GM23338 (cell line): ENCODE measurements around the gene MMP17. TPM values are rescaled to one million over a fixed set of nuclear protein-coding genes. Genes with fewer than 3 reads are reported as not detected.

Experiments used
- ATAC-seq: fragments of 200-7000 bp; cut with Tn5 transposase; 3 replicates; pipeline ENCODE4 v1.9.1; 2020
- DNase-seq: peaks from one replicate; pipeline ENCODE4 v3.0.0-alpha.2; 2015; ENCODE audit warnings: low spot score
- H2AFZ ChIP-seq: fragments of 200-600 bp; sonication (generic); 2 replicates; pipeline ENCODE4 v1.8.0; 2016; ENCODE audit warnings: antibody characterized with exemption, mild to moderate bottlenecking, moderate library complexity
- H3F3A ChIP-seq: fragments of 200-600 bp; sonication (generic); replicated peaks from 2 replicates; pipeline ENCODE4 v1.8.0; 2017; ENCODE audit warnings: antibody characterized with exemption, mixed run types, low read depth
- H3K27ac ChIP-seq: fragments of 200-600 bp; sonication (generic); 2 replicates; pipeline ENCODE4 v1.6.1; 2016; ENCODE audit warnings: low read depth
- H3K27me3 ChIP-seq: fragments of 200-600 bp; sonication (generic); 2 replicates; pipeline ENCODE4 v1.8.0; 2016; ENCODE audit warnings: mild to moderate bottlenecking, mixed run types, moderate library complexity; ENCODE audit not compliant: insufficient read depth
- H3K36me3 ChIP-seq: fragments of 200-600 bp; sonication (generic); 2 replicates; pipeline ENCODE4 v1.8.0; 2016; ENCODE audit warnings: mild to moderate bottlenecking; ENCODE audit not compliant: insufficient read depth
- H3K4me1 ChIP-seq: fragments of 200-600 bp; sonication (generic); 2 replicates; pipeline ENCODE4 v1.8.0; 2016; ENCODE audit warnings: mild to moderate bottlenecking, moderate library complexity; ENCODE audit not compliant: insufficient read depth
- H3K4me2 ChIP-seq: fragments of 200-600 bp; sonication (generic); 2 replicates; pipeline ENCODE4 v1.7.1; 2017; ENCODE audit warnings: mixed run types
- H3K4me3 ChIP-seq: fragments of 200-600 bp; sonication (generic); 2 replicates; pipeline ENCODE4 v1.6.1; 2016; ENCODE audit warnings: mixed run types
- H3K79me2 ChIP-seq: fragments of 200-600 bp; sonication (generic); replicated peaks from 2 replicates; pipeline ENCODE4 v1.8.0; 2017; ENCODE audit warnings: mild to moderate bottlenecking; ENCODE audit not compliant: insufficient read depth
- H3K9me2 ChIP-seq: fragments of 200-600 bp; sonication (generic); 2 replicates; pipeline ENCODE4 v1.8.0; 2017; ENCODE audit not compliant: insufficient read depth
- H4K20me1 ChIP-seq: fragments of 200-600 bp; sonication (generic); replicated peaks from 2 replicates; pipeline ENCODE4 v1.8.0; 2017; ENCODE audit warnings: mild to moderate bottlenecking; ENCODE audit not compliant: insufficient read depth
- H3K27ac Mint-ChIP-seq: 2 replicates; pipeline ENCODE4 v1.8.0; 2020; ENCODE audit warnings: inconsistent platforms, mild to moderate bottlenecking, moderate library complexity, mixed read lengths
- H3K27me3 Mint-ChIP-seq: 3 replicates; pipeline ENCODE4 v1.8.0; 2022; ENCODE audit warnings: low read depth, mild to moderate bottlenecking, moderate library complexity, mixed read lengths, inconsistent platforms; ENCODE audit not compliant: insufficient read depth, poor library complexity
- H3K36me3 Mint-ChIP-seq: 3 replicates; pipeline ENCODE4 v1.8.0; 2021; ENCODE audit warnings: low read depth, mild to moderate bottlenecking, inconsistent platforms, moderate library complexity, mixed read lengths
- H3K4me1 Mint-ChIP-seq: 3 replicates; pipeline ENCODE4 v1.8.0; 2020; ENCODE audit warnings: mild to moderate bottlenecking, inconsistent platforms, mixed read lengths
- H3K4me3 Mint-ChIP-seq: 3 replicates; pipeline ENCODE4 v1.8.0; 2021; ENCODE audit warnings: moderate library complexity, mild to moderate bottlenecking, inconsistent platforms, mixed read lengths
- H3K9me3 Mint-ChIP-seq: 3 replicates; pipeline ENCODE4 v1.8.0; 2020; ENCODE audit warnings: moderate library complexity, mild to moderate bottlenecking, inconsistent platforms, mixed read lengths
- CTCF ChIP-seq, 2 experiments: fragments of 200-600 bp in 1 of 2; sonication (generic) in 1 of 2; conservative IDR thresholded peaks; 2 replicates each; pipeline versions ENCODE4 v1.5.1 to v1.6.1; 2016 to 2017; ENCODE audit warnings: antibody characterized with exemption in 2 of 2, low read depth in 2 of 2, mild to moderate bottlenecking in 2 of 2, moderate library complexity in 1 of 2
- EZH2 ChIP-seq: fragments of 200-600 bp; sonication (generic); IDR thresholded peaks from one replicate; pipeline ENCODE4 v1.8.0; 2017; ENCODE audit warnings: antibody characterized with exemption, mild to moderate bottlenecking, low read depth; ENCODE audit not compliant: unreplicated experiment
- STAT1 ChIP-seq: IDR thresholded peaks from one replicate; pipeline ENCODE4 v1.6.1; 2016; ENCODE audit warnings: antibody characterized with exemption; ENCODE audit not compliant: unreplicated experiment
- ZNF331 ChIP-seq: fragments of 250-450 bp; sonication (Bioruptor Pico); IDR thresholded peaks from 2 replicates; pipeline ENCODE4 v1.5.0; 2020; ENCODE audit warnings: low read depth, mild to moderate bottlenecking, moderate library complexity
- polyA plus RNA-seq: library from polyadenylated mRNA; unstranded; fragments of >200 nt; fragmentation: Nextera tagmentation; extraction: Ambion mirVana; gene quantifications from 2 replicates; pipeline ENCODE4 v1.2.1, GENCODE V29; 2016
- total RNA-seq: library from RNA; depleted of rRNA; stranded (reverse); fragments of >200 nt; shearing (Covaris generic); gene quantifications from 2 replicates; pipeline ENCODE4 v1.2.3, GENCODE V29; 2014
- TF ChIP-seq, protein P1 (sequence below): IDR thresholded peaks from one replicate; pipeline ENCODE4 v1.6.1; 2018; ENCODE audit warnings: antibody characterized with exemption; ENCODE audit not compliant: unreplicated experiment
- TF ChIP-seq, protein P2 (sequence below): IDR thresholded peaks from 2 replicates; pipeline ENCODE4 v1.6.1; 2016; ENCODE audit warnings: antibody characterized with exemption

Gene MMP17
- total and polyA plus RNA-seq, 2 experiments from 2014 or later, result 10.4 to 48.5 TPM

DNA sequence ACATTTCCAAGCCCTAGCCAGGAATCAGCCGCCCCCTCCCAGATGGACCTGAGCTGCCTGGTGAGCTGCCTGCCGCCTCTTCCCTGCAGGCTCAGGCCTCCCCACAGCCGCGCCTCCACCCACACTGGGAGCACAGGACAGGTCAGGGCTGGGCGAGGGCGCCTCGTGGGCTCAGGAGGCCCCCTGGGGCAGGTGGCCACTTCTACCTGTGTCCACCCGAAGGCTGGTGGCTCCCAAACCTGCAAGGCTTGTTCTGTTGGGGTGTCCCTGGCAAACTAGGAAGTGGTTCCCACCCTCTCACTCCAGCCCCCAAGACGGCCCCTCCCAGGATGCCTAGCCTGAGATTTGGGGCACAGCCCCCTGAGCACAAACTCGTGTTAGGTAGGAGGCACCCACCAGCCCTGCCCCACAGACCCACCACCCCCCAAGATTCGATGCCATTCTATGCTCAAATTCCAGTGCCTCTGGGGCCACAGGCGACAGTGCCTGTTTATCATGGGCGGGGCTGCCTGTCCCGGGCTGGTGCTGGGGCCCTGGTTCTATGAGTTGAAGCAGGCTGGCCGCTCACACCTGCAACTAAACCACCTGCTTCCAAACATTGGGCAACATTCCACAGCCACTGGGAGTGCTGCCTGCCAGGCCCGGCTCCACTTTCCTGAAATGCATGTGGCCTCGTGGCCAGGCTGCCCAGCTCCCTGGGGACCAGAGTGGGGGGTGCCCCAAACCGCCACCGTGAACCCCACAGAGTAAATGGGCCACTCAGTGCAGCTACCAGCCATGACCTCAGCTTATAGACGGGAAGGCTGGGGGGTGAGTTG, 6.8 kb downstream of the MMP17 start (continued):
- TF ChIP-seq CTCF (conservative IDR thresholded peaks at IDR 0.05; ENCODE audit: low read depth in 2 of 2), result no peak
- no peak for TF ChIP-seq ZNF331 (CRISPR knock-in tag)
- TF ChIP-seq STAT1, result no peak
- TF ChIP-seq, protein P1, sequence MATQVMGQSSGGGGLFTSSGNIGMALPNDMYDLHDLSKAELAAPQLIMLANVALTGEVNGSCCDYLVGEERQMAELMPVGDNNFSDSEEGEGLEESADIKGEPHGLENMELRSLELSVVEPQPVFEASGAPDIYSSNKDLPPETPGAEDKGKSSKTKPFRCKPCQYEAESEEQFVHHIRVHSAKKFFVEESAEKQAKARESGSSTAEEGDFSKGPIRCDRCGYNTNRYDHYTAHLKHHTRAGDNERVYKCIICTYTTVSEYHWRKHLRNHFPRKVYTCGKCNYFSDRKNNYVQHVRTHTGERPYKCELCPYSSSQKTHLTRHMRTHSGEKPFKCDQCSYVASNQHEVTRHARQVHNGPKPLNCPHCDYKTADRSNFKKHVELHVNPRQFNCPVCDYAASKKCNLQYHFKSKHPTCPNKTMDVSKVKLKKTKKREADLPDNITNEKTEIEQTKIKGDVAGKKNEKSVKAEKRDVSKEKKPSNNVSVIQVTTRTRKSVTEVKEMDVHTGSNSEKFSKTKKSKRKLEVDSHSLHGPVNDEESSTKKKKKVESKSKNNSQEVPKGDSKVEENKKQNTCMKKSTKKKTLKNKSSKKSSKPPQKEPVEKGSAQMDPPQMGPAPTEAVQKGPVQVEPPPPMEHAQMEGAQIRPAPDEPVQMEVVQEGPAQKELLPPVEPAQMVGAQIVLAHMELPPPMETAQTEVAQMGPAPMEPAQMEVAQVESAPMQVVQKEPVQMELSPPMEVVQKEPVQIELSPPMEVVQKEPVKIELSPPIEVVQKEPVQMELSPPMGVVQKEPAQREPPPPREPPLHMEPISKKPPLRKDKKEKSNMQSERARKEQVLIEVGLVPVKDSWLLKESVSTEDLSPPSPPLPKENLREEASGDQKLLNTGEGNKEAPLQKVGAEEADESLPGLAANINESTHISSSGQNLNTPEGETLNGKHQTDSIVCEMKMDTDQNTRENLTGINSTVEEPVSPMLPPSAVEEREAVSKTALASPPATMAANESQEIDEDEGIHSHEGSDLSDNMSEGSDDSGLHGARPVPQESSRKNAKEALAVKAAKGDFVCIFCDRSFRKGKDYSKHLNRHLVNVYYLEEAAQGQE, result no peak
- TF ChIP-seq, protein P2, sequence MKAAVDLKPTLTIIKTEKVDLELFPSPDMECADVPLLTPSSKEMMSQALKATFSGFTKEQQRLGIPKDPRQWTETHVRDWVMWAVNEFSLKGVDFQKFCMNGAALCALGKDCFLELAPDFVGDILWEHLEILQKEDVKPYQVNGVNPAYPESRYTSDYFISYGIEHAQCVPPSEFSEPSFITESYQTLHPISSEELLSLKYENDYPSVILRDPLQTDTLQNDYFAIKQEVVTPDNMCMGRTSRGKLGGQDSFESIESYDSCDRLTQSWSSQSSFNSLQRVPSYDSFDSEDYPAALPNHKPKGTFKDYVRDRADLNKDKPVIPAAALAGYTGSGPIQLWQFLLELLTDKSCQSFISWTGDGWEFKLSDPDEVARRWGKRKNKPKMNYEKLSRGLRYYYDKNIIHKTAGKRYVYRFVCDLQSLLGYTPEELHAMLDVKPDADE, result no peak

DNA sequence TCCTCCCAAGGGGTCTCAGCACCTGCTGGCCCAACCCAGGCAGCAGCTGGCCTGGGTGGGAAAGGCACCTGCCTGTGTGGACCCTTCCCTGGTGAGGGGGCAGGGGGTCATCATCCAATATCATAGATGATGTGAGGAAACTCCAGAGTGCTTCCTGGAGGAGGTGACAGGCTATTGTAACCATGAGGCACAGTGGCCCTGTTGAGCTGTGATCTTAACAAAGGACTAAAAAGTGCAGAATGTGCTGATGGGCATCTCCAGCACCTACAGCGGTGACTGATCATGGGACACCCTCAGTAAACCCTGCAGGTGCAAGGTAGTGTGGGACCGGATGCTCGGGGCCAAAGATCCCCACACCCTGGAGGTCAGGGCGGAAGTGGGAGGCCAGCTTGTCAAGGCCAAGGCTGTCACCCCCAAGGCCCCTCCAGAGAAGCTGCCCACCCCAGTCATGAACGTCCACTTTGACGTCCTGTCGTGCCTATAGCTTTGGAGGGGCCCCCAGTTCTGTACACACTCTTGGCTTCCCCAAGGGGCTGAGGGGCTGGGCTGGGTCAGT, 7.5 kb downstream of the MMP17 start:
- Histone ChIP-seq H3K9me2 (no peaks in the 10 kb centered on the region), H2AFZ (no peak overlapping the region), H3K27me3 (peaks cover 4% of the 10 kb centered on the region), H3K79me2 (no peaks in the 10 kb centered on the region; the same call in 1 of the 2 replicates), H4K20me1 (no peaks in the 10 kb centered on the region; the same call in none of the 2 replicates), H3K27ac (no peak overlapping the region), H3K4me2 (no peak overlapping the region), H3K4me3 (no peak overlapping the region), H3K36me3 (no peaks in the 10 kb centered on the region), H3K4me1 (no peaks in the 10 kb centered on the region), H3F3A (0 out of 2 replicates have a peak, but pooled peaks cover 3% of the 10 kb centered on the region)
- Mint-ChIP-seq H3K27me3 (peaks cover 13% of the 10 kb centered on the region), H3K36me3 (peaks cover 12% of the 10 kb centered on the region), H3K4me3 (no peak overlapping the region), H3K27ac (no peak overlapping the region), H3K4me1 (peaks cover 8% of the 10 kb centered on the region), H3K9me3 (no peaks in the 10 kb centered on the region)
- no peak for DNase-seq
- no peak for ATAC-seq
- TF ChIP-seq EZH2, result no peak
